ENCODE data around the gene IL22RA2. TPM values are rescaled to one million over a fixed set of nuclear protein-coding genes. Genes with fewer than 3 reads are reported as not detected.
A peak's percentile ranks its signal among the peaks of the same experiment; 100 is the strongest.

IL22RA2 gene
- polyA plus RNA-seq (2012; ENCODE audit: insufficient read depth, insufficient read length, low read depth), result not detected

DNA sequence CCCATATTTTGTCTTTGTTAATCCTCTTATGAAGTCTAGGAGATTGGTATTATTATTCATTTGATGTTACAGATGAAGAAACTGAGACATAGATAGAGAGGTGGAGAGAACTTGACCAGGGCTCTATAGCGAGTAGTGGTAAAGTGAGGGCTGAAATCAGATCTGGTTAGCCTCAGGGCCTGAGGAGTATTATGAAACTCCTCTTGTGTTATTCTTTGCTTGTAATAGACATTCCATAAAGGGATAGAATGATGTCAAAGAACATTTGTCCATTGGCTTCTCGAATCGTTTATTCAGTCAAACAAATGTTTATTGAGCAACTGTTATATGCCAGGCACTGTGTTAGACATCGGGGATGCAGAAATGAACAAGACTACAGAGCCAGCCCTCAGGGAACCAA is at the start of gene IL22RA2:
Gene IL22RA2, minus strand, starts transcription at position 144 of the 400 bp plus-strand sequence. CDS start 11,895 bp downstream, outside the sequence.
- no peaks in the 10 kb centered on the region; the same call in 1 of the 2 replicates for H3K4me1 ChIP-seq
- H3K36me3 ChIP-seq, result no peaks in the 10 kb centered on the region
- H3K9me3 ChIP-seq, result no peaks in the 10 kb centered on the region
- H3K4me3 ChIP-seq (ENCODE audit: low read depth, low read length), result no peak within 1 kb of the TSS
- H3K27me3 ChIP-seq, result no peaks in the 10 kb centered on the region
- TF ChIP-seq, protein P1, sequence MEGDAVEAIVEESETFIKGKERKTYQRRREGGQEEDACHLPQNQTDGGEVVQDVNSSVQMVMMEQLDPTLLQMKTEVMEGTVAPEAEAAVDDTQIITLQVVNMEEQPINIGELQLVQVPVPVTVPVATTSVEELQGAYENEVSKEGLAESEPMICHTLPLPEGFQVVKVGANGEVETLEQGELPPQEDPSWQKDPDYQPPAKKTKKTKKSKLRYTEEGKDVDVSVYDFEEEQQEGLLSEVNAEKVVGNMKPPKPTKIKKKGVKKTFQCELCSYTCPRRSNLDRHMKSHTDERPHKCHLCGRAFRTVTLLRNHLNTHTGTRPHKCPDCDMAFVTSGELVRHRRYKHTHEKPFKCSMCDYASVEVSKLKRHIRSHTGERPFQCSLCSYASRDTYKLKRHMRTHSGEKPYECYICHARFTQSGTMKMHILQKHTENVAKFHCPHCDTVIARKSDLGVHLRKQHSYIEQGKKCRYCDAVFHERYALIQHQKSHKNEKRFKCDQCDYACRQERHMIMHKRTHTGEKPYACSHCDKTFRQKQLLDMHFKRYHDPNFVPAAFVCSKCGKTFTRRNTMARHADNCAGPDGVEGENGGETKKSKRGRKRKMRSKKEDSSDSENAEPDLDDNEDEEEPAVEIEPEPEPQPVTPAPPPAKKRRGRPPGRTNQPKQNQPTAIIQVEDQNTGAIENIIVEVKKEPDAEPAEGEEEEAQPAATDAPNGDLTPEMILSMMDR (IDR thresholded peaks at IDR 0.05; ENCODE audit: low read depth, low read length), result no peak
- no peak for DNase-seq

- H3K27me3 ChIP-seq, result no peaks in the 10 kb centered on the region
- H3K4me1 ChIP-seq, result no peaks in the 10 kb centered on the region
- H3K9me3 ChIP-seq, result no peaks in the 10 kb centered on the region
- TF ChIP-seq, protein P1 (IDR thresholded peaks at IDR 0.05; ENCODE audit: low read depth, low read length), result no peak
- H3K4me3 ChIP-seq (ENCODE audit: low read depth, low read length), result no peak overlapping the region
- DNase-seq, result no peak
- H3K36me3 ChIP-seq, result no peaks in the 10 kb centered on the region
These were observed 48.9 kb upstream of the IL22RA2 start for GRCh38 chr6:137222381-137222780.

GRCh38 chr6:137219664-137220252 is 46.3 kb upstream of the IL22RA2 start:
- TF ChIP-seq, protein P1 (IDR thresholded peaks at IDR 0.05; ENCODE audit: low read depth, low read length), result no peak
- H3K4me3 ChIP-seq (ENCODE audit: low read depth, low read length), result peak overlapping the region; percentile 96
- H3K36me3 ChIP-seq, result peaks cover 4% of the 10 kb centered on the region; the same call in 1 of the 2 replicates
- no peaks in the 10 kb centered on the region for H3K27me3 ChIP-seq
- H3K9me3 ChIP-seq, result no peaks in the 10 kb centered on the region
- H3K4me1 ChIP-seq, result no peaks in the 10 kb centered on the region
- no peak for DNase-seq

- Histone ChIP-seq H3K36me3 (peaks cover 4% of the 10 kb centered on the region; the same call in 1 of the 2 replicates), H3K9me3 (no peaks in the 10 kb centered on the region), H3K4me3 (ENCODE audit: low read depth, low read length) (peak within 1 kb of the TSS; percentile 96), H3K27me3 (no peaks in the 10 kb centered on the region), H3K4me1 (no peaks in the 10 kb centered on the region)
- TF ChIP-seq, protein P1 (IDR thresholded peaks at IDR 0.05; ENCODE audit: low read depth, low read length), result no peak
- peak; percentile 97 for DNase-seq
These were observed 45.6 kb upstream of the IL22RA2 start, which contains the start of gene IFNGR1 for GRCh38 chr6:137218917-137219663. Gene IFNGR1, minus strand, starts transcription at chr6:137219385. Its CDS starts 58 bp downstream, at chr6:137219327.

GRCh38 chr6:137218473-137218916 is 45.1 kb upstream of the IL22RA2 start:
- H3K4me1 ChIP-seq, result no peaks in the 10 kb centered on the region
- peak overlapping the region; percentile 96 for H3K4me3 ChIP-seq (ENCODE audit: low read depth, low read length)
- peak; percentile 27 for DNase-seq

More at GRCh38 chr6:137218473-137218916, 45.1 kb upstream of the IL22RA2 start:
- Histone ChIP-seq H3K9me3 (no peaks in the 10 kb centered on the region), H3K36me3 (peaks cover 4% of the 10 kb centered on the region), H3K27me3 (no peaks in the 10 kb centered on the region)
- TF ChIP-seq, protein P1 (IDR thresholded peaks at IDR 0.05; ENCODE audit: low read depth, low read length), result no peak

All from BE2C (cell line).